Activated B cell treated with CpG ODN at 0.5 μM for 24 hours (primary cell): Measurements from ENCODE around the gene NCS1. TPM values are rescaled to one million over a fixed set of nuclear protein-coding genes. Genes with fewer than 3 reads are reported as not detected.

Experiments used
- ATAC-seq: fragments of 200-7000 bp; cut with Tn5 transposase; one replicate; pipeline ENCODE4 v1.10.0; 2021; ENCODE audit warnings: low read depth, mild to moderate bottlenecking, moderate library complexity
- CTCF ChIA-PET: fragments of 350-600 bp; sonication (Branson Sonifier 250); formaldehyde crosslinking; loops from one replicate; lab custom pipeline; 2021; ENCODE audit warnings: antibody characterized with exemption; lab: Charles Lee
- POLR2A ChIA-PET: fragments of 350-600 bp; sonication (Branson Sonifier 250); formaldehyde crosslinking; loops from one replicate; lab custom pipeline; 2021; ENCODE audit warnings: antibody characterized with exemption; lab: Charles Lee
- DNase-seq: peaks from one replicate; pipeline ENCODE4 v3.0.0; 2022
- H3K27ac Mint-ChIP-seq: one replicate; pipeline ENCODE4 v1.8.0; 2020; ENCODE audit warnings: mixed read lengths
- H3K27me3 Mint-ChIP-seq: one replicate; pipeline ENCODE4 v1.8.0; 2021; ENCODE audit warnings: mixed read lengths
- H3K36me3 Mint-ChIP-seq: one replicate; pipeline ENCODE4 v1.8.0; 2021; ENCODE audit warnings: low read depth, mixed read lengths
- H3K4me1 Mint-ChIP-seq: one replicate; pipeline ENCODE4 v1.8.0; 2021; ENCODE audit warnings: mixed read lengths
- H3K4me3 Mint-ChIP-seq: one replicate; pipeline ENCODE4 v1.8.0; 2020; ENCODE audit warnings: mild to moderate bottlenecking, mixed read lengths
- H3K9me3 Mint-ChIP-seq: one replicate; pipeline ENCODE4 v1.8.0; 2020; ENCODE audit warnings: mixed read lengths
- CTCF ChIP-seq: fragments of 200-600 bp; IDR thresholded peaks from one replicate; pipeline ENCODE4 v1.8.0; 2022; ENCODE audit warnings: antibody characterized with exemption, mild to moderate bottlenecking
- intact Hi-C: fragments of 100-400 bp; cut with micrococcal nuclease; formaldehyde crosslinking; loops from one replicate; pipeline ENCODE4 v1.15.1; 2024
- total RNA-seq: library from RNA; stranded (reverse); gene quantifications from 2 replicates; pipeline ENCODE4 v1.2.3, GENCODE V29; 2022

Gene NCS1
- total RNA-seq, 1 donor from 2014 or later, result 0.24 TPM

- ATAC-seq, result no peak
- POLR2A ChIA-PET, result no interaction called here
- no peaks in the 10 kb centered on the region for H3K4me1 Mint-ChIP-seq
- H3K9me3 Mint-ChIP-seq, result no peaks in the 10 kb centered on the region
- intact Hi-C loops, result no loop called here
- H3K27ac Mint-ChIP-seq, result no peak overlapping the region
- no peak overlapping the region for H3K4me3 Mint-ChIP-seq
- no peak for DNase-seq
- CTCF ChIA-PET, result no interaction called here
- no peak for TF ChIP-seq CTCF
- peaks cover 27% of the 10 kb centered on the region for H3K27me3 Mint-ChIP-seq
- H3K36me3 Mint-ChIP-seq, result no peaks in the 10 kb centered on the region
These were observed 20.3 kb downstream of the NCS1 start for GRCh38 chr9:130192382-130192999.

- Mint-ChIP-seq H3K27me3 (peaks cover 22% of the 10 kb centered on the region), H3K36me3 (no peaks in the 10 kb centered on the region), H3K27ac (no peak overlapping the region), H3K4me3 (no peak overlapping the region), H3K9me3 (no peaks in the 10 kb centered on the region), H3K4me1 (no peaks in the 10 kb centered on the region)
- ChIA-PET POLR2A (interaction anchor here (0.8 kb wide), 1 partner anchor 64 kb away, joined by 3 read pairs; no protein-coding TSS in a partner anchor), CTCF (no interaction called here)
- DNase-seq, result no peak
- TF ChIP-seq CTCF, result no peak
- ATAC-seq, result no peak
- intact Hi-C loops, result no loop called here
These were observed 20.9 kb downstream of the NCS1 start for GRCh38 chr9:130193103-130193502.

- ATAC-seq, result no peak
- no peaks in the 10 kb centered on the region for H3K4me1 Mint-ChIP-seq
- intact Hi-C loops, result no loop called here
- no peak for TF ChIP-seq CTCF
- CTCF ChIA-PET, result no interaction called here
- peaks cover 22% of the 10 kb centered on the region for H3K27me3 Mint-ChIP-seq
- no peak for DNase-seq
- no peak overlapping the region for H3K27ac Mint-ChIP-seq
- no peak overlapping the region for H3K4me3 Mint-ChIP-seq
- POLR2A ChIA-PET, result interaction anchor here (0.8 kb wide), 1 partner anchor 65 kb away, joined by 3 read pairs; no protein-coding TSS in a partner anchor
- H3K9me3 Mint-ChIP-seq, result no peaks in the 10 kb centered on the region
- H3K36me3 Mint-ChIP-seq, result no peaks in the 10 kb centered on the region
These were observed 21.6 kb downstream of the NCS1 start for GRCh38 chr9:130193531-130194377.

- ChIA-PET CTCF (no interaction called here), POLR2A (no interaction called here)
- no peaks in the 10 kb centered on the region for H3K36me3 Mint-ChIP-seq
- intact Hi-C loops, result no loop called here
- peaks cover 22% of the 10 kb centered on the region for H3K27me3 Mint-ChIP-seq
- DNase-seq (no peak), ATAC-seq (no peak)
- H3K4me3 Mint-ChIP-seq, result no peak overlapping the region
- H3K9me3 Mint-ChIP-seq, result no peaks in the 10 kb centered on the region
- TF ChIP-seq CTCF, result no peak
- no peak overlapping the region for H3K27ac Mint-ChIP-seq
- H3K4me1 Mint-ChIP-seq, result no peaks in the 10 kb centered on the region
These were observed 22.3 kb downstream of the NCS1 start for GRCh38 chr9:130194378-130194932.

- CTCF ChIA-PET, result no interaction called here
- no peak for TF ChIP-seq CTCF
- Mint-ChIP-seq H3K9me3 (no peaks in the 10 kb centered on the region), H3K4me3 (no peak overlapping the region), H3K36me3 (no peaks in the 10 kb centered on the region), H3K27me3 (peaks cover 22% of the 10 kb centered on the region), H3K27ac (no peak overlapping the region), H3K4me1 (no peaks in the 10 kb centered on the region)
- no peak for DNase-seq
- POLR2A ChIA-PET, result interaction anchor here (0.6 kb wide), 1 partner anchor 65 kb away, joined by 3 read pairs; no protein-coding TSS in a partner anchor
- intact Hi-C loops, result no loop called here
- ATAC-seq, result no peak
These were observed 23.4 kb downstream of the NCS1 start for GRCh38 chr9:130195638-130196037.
